GM04503 (cell line): ENCODE data around the gene MINDY1.
A peak's percentile ranks its signal among the peaks of the same experiment; 100 is the strongest.

Source experiments
- DNase-seq: peaks from one replicate; pipeline ENCODE4 v3.0.0-alpha.2; 2012; ENCODE audit warnings: low read depth

Gene MINDY1

DNA sequence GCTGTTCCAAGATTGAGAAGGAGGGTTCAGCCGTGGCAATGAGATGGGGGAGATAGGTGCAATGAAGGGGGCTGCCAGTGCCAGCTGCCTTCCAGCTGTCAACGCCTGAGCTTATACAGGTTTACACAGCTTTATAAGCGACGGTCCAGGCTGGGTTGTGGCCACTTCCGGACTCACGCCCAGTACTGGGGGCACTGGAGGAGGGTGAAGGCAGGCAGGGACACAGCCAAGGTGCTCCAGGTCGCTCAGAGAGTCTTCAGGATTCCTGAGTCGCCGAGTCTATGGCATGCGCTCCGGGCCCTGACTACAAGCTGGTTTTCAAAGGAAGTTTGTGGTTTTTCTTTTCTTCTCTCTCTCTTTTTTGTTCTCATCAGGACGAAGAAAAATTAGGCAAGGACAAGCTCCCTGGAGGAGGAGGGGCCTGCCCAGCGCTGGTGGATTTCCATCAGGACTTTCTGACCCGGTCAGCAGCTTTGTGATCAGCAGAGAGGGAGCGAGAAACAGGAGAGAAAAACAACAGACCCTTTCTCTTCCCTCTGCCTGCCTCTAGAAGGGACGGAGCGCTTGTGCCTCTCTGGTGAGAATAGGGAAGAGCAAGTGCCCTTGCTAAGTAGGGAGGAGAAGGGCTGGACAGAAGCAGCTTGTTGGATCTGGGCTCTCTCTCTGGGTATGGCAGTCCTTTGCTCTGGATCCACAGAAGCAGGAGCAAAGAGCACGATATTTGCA, at the start of gene MINDY1:
MINDY1 (minus strand) TSS at position 576 of the 726 bp plus-strand sequence. CDS start 4,285 bp downstream, outside the sequence.
- peak; percentile 69 for DNase-seq

- no peak for DNase-seq
Observed at GRCh38 chr1:151056149-151056548, 49.4 kb upstream of the MINDY1 start.

GRCh38 chr1:151055581-151055980, 48.9 kb upstream of the MINDY1 start:
- DNase-seq: no peak

DNA sequence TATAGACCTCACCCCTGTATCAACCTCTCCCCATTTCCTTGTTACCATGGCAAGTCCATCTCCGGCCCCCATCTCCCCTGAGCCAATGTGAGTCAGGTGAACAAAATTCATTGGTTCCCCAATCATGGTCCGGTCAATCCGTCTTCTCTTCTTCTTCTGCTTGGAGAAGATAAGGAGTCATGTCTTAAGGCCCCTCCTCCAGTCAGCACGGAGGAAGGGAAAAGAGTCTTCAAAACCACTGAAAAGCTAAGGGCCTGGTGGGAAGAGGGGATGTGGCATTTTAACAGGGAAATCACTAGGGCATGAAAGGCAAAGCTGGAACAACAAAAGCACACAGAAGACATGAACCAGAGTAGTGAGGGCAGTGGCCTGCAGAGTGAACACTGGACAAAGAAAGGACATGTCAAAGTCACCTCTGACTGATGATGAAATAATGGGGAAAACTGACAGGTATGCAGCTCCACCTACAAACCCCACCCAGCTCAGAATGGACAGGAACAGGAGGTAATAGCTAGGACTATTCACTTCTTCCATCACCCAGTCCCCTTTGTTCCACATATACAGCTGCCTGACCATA, 48.4 kb upstream of the MINDY1 start:
- no peak for DNase-seq

- no peak for DNase-seq
Observed at GRCh38 chr1:151051356-151052009, 44.8 kb upstream of the MINDY1 start.

GRCh38 chr1:151050051-151050688, 43.5 kb upstream of the MINDY1 start:
- no peak for DNase-seq

GRCh38 chr1:151049458-151049857, 42.8 kb upstream of the MINDY1 start:
- DNase-seq: no peak

DNA sequence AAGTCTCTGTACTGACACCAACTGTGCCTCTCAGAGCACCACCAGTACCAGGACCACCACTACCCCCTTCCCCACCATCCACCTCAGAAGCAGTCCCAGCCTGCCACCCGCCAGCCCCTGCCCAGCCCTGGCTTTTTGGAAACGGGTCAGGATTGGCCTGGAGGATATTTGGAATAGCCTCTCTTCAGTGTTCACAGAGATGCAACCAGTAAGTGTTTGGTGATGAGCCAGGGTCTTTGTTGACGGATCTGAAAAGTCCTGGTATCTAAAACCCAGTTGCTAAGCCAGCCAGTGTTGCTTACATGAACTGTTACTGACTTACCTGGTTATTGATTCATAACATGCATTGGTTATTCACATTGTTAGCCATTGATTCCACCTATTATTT, 41.9 kb upstream of the MINDY1 start:
- no peak for DNase-seq

DNA sequence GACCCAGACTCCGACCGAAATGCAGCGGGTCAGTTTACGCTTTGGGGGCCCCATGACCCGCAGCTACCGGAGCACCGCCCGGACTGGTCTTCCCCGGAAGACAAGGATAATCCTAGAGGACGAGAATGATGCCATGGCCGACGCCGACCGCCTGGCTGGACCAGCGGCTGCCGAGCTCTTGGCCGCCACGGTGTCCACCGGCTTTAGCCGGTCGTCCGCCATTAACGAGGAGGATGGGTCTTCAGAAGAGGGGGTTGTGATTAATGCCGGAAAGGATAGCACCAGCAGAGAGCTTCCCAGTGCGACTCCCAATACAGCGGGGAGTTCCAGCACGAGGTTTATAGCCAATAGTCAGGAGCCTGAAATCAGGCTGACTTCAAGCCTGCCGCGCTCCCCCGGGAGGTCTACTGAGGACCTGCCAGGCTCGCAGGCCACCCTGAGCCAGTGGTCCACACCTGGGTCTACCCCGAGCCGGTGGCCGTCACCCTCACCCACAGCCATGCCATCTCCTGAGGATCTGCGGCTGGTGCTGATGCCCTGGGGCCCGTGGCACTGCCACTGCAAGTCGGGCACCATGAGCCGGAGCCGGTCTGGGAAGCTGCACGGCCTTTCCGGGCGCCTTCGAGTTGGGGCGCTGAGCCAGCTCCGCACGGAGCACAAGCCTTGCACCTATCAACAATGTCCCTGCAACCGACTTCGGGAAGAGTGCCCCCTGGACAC, 41.4 kb upstream of the MINDY1 start:
- peak; percentile 21 for DNase-seq

GRCh38 chr1:151047591-151047924, 40.9 kb upstream of the MINDY1 start, which contains the start of gene C1orf56:
Gene C1orf56, plus strand, starts transcription at chr1:151047751. Its CDS starts 97 bp downstream, at chr1:151047848.
- no peak for DNase-seq

- no peak for DNase-seq
Observed at GRCh38 chr1:151043163-151043562, 36.5 kb upstream of the MINDY1 start.

DNA sequence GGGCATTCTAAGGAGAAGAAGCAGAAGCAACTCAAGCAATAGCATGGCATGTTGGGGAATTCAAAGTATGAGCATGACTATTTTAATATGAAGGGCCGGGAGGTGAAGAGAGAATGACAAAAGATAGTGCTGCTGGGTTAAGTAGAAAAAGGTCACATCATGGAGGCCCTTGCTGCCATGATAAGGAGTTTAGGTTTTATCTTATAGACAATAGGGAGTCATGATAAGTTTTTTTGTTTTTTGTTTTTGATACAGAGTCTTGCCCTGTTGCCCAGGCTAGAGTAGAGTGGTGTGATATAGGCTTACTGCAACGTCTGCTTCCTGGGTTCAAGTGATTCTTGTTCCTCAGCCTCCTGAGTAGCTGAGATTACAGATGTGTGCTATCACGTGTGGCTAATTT, 32.8 kb upstream of the MINDY1 start:
- no peak for DNase-seq

GRCh38 chr1:151037032-151037431, 30.3 kb upstream of the MINDY1 start:
- DNase-seq: no peak

DNA sequence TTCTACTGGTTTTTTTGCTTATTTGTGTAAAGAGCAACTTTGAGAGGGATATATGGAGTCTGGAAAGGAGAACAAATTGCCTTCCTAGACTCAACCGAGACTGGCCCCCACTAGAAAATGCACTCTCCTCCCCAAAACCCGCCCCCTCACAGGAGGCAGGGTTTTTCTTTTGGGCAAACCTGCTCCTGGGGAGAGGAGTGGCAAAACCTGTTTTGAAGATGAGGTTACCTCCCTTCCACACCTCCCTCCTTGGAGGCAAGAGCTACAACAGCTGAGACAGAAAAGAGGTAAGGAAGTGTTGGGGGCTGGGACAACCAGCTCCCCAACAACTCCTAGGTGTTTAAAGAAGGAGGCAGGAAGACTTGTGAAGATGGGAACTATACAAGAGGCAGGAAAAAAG, 29.7 kb upstream of the MINDY1 start, which contains the start of gene BNIPL:
BNIPL (plus strand) TSS at position 231 of the 400 bp plus-strand sequence; CDS start at position 371, 140 bp downstream.
- no peak for DNase-seq

DNA sequence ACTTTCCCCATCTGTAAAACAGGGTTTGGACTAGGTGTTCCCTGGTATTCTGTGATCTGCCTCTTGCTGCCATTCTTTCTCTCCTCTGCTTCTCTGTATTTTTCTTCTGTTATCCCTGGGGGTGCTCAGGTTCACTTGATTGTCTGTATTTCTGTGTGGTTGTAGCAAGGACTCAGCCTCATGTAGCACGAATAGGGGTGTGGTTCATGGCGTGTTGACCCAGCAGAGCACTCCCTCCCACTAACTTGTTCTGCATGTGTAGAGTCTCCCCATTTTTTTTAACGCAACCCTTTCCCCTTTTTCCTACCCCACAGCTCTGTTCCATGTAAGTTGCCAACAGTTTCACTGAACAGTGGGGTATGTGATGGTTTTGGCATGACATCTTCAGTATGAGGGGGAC, 28.5 kb upstream of the MINDY1 start:
- DNase-seq: no peak

- DNase-seq: no peak
Observed at GRCh38 chr1:151032164-151032563, 25.5 kb upstream of the MINDY1 start.

DNA sequence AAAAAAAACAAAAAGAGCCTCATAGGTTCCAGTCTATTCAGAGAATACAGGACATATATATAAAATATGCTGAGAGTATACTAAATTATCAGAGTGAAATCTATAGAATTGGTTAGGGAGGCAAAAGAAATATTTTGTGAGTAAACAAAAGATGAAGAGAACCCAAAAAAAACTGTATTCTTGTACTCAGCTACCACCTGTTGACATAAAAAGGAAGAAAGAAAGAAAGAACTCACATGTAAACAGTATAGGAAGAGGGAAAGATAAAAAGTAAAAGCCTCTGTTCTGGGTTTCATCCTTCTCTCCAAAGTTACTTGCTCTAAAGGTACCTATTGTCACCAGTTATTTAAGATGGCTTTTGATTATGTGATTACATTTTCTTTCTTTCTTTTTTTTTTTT, 19.8 kb upstream of the MINDY1 start:
- DNase-seq: no peak

DNA sequence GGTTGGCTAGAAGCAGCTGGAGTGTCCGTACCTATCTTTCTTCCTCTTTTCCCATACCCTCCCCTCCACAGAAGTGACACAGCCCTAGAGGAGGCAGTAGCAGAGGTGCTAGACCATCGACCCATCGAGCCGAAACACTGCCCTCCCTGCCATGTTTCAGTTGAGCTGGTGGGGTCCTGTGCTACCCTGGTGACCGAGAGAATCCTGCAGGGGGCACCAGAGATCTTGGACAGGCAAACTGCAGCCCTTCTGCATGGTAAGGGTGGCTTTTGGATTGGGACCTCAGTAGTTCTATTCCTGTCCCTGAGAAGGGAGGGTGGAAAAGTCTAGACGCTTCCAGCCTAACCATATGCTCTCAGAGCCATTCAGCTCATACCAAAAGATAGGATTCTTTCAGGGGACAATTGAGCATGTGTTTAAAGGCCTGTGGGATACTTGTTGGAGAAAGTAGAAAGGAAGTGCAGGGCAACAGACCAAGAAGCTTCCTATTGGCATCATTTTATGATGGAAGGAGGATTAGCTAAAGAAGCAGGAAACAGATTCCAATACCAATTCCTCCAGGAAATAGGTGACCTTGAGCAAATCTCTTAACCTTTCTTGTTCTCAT, 17.9 kb upstream of the MINDY1 start:
- no peak for DNase-seq

- no peak for DNase-seq
Observed at GRCh38 chr1:151013518-151013917, 6.8 kb upstream of the MINDY1 start.

DNA sequence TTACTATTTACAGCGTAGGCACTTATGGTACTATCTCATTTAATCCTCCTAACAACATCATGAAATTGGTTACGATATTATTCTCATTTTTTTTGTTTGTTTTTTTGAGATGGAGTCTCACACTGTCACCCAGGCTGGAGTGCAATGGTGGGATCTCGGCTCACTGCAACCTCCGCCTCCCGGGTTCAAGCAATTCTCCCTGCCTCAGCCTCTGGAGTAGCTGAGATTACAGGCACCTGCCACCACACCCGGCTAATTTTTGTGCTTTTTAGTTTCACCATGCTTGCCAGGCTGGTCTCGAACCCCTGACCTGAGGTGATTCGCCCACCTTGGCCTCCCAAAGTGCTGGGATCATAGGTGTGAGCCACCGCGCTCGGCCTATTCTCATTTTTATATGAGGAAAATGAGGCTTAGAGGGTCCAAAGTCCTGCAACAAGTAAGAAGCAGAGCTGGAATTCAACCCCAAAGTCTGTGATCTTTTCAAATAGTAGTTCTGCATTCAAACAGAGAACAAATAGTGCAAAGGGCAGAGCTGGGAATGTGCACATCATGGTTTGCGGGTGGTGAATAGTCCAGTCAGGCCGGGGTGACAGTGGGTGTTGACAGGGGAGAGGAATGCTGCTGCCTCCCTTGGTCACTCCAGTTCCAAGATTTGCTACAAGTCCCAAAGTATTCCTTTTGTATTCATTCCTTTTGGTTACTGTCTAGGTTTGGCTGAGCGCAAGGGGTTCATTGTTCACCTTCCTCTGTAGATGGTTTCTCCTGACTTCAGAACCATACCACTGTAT, 6.2 kb upstream of the MINDY1 start:
- no peak for DNase-seq
